Measurements from ENCODE around the gene INPP4A.

The INPP4A gene

DNA sequence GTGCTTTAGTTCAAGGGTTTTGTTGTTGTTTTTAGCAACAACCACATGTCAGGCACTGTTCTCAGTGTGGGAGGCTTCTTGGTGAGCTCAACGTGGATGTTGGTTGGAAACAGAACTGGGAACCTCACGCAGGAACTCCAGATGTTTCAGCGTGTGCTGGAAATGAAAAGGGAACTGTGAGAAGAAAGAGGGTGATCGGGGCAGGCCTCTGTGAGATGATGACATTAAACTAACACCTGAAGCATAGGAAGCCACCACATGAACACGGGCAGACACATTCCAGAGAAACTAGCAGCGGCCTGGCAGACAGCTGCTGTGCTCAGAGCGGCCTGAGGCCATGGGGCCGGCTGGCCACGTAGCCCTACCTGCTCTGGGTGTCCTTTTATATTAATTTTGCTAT is 97.2 kb downstream of the INPP4A start:
- Histone ChIP-seq H3K9me3 (ENCODE audit: control insufficient read depth, insufficient read depth, low read depth, low read length) (no peaks in the 10 kb centered on the region), H3K36me3 (ENCODE audit: control insufficient read depth in 2 of 2, insufficient read depth in 1 of 2, low read length in 2 of 2) (peaks cover 11 to 77% of the 10 kb centered on the region in 2 experiments; a peak in 2 of 3 replicates), H3K4me3 (ENCODE audit: low read depth, low read length) (no peak overlapping the region), H3K27ac (ENCODE audit: extremely low read depth, low read depth, low read length) (no peak overlapping the region), H3K4me1 (ENCODE audit: control insufficient read depth, insufficient read depth, low read length) (no peaks in the 10 kb centered on the region)
- ChIA-PET POLR2A (no interaction called here), CTCF (interaction anchor here (1.2 to 1.8 kb wide), 2 partner anchors 15 to 27 kb away, joined by 7 to 8 read pairs; no protein-coding TSS in a partner anchor)
- TF ChIP-seq, protein P1, sequence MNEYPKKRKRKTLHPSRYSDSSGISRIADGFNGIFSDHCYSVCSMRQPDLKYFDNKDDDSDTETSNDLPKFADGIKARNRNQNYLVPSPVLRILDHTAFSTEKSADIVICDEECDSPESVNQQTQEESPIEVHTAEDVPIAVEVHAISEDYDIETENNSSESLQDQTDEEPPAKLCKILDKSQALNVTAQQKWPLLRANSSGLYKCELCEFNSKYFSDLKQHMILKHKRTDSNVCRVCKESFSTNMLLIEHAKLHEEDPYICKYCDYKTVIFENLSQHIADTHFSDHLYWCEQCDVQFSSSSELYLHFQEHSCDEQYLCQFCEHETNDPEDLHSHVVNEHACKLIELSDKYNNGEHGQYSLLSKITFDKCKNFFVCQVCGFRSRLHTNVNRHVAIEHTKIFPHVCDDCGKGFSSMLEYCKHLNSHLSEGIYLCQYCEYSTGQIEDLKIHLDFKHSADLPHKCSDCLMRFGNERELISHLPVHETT (tag by site-specific recombination; IDR thresholded peaks at IDR 0.05), result no peak

DNA sequence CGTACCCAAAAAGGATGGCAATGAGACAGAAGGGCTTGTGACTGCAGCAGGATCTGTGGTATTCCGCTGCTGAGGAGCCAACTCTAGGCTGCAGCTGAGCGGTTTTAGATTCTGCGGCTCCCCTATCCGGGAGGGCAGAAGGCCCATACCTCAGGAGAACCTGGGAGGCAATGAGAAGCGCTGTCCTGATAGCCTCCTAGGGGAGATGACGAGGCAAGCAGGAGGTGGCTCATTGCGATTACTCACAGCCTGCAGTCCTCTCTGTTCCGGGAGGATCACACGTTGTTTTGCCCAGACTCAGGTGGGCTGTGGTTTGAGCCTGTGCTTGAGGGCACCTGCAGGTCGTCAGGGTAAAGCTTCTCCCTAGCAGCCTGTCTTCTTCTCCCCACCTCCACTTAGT is 98.6 kb downstream of the INPP4A start:
- Histone ChIP-seq H3K9me3 (ENCODE audit: control insufficient read depth, insufficient read depth, low read depth, low read length) (no peaks in the 10 kb centered on the region), H3K4me1 (ENCODE audit: control insufficient read depth, insufficient read depth, low read length) (no peaks in the 10 kb centered on the region), H3K4me3 (ENCODE audit: low read depth, low read length) (no peak overlapping the region), H3K27ac (ENCODE audit: extremely low read depth, low read depth, low read length) (no peak overlapping the region), H3K36me3 (ENCODE audit: control insufficient read depth in 2 of 2, insufficient read depth in 1 of 2, low read length in 2 of 2) (peaks cover 7 to 77% of the 10 kb centered on the region in 2 experiments; a peak in 2 of 3 replicates)
- POLR2A ChIA-PET, result no interaction called here
- TF ChIP-seq ZFP3 (tag by site-specific recombination; IDR thresholded peaks at IDR 0.05; ENCODE audit: low read depth) (no peak), GLIS1 (tag by site-specific recombination; IDR thresholded peaks at IDR 0.05) (peak; percentile 17; the same call in 1 of the 2 replicates)
- CTCF ChIA-PET, result interaction anchor here (1.8 kb wide), 1 partner anchor 26 kb away, joined by 7 read pairs; no protein-coding TSS in a partner anchor

DNA sequence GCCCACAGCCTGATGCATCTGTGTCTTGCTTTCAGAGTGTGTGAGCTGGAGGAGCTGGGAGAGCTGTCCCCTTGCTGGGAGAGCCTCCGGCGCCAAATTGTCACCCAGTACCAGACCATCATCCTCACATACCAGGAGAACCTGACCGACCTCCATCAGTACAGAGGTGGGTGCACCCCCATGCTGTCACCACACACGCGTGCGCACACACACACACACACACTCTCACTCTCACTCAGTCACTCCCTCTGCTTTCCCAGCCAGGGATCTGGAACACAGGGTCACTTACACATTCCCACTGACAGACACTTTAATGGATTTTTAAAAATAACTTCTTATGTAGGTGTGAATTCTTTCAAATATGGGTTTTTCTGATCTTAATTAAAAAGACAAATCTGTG is 99.2 kb downstream of the INPP4A start:
- Histone ChIP-seq H3K9me3 (ENCODE audit: control insufficient read depth, insufficient read depth, low read depth, low read length) (no peaks in the 10 kb centered on the region), H3K4me1 (ENCODE audit: control insufficient read depth, insufficient read depth, low read length) (no peaks in the 10 kb centered on the region), H3K4me3 (ENCODE audit: low read depth, low read length) (no peak overlapping the region), H3K36me3 (ENCODE audit: control insufficient read depth in 2 of 2, insufficient read depth in 1 of 2, low read length in 2 of 2) (peaks cover 5 to 73% of the 10 kb centered on the region in 2 experiments; a peak in 1 of 3 replicates), H3K27ac (ENCODE audit: extremely low read depth, low read depth, low read length) (no peak overlapping the region)
- CTCF ChIA-PET, result interaction anchor here (1.8 kb wide), 1 partner anchor 25 kb away, joined by 7 read pairs; no protein-coding TSS in a partner anchor
- TF ChIP-seq ZNF548 (tag by site-specific recombination; IDR thresholded peaks at IDR 0.05) (no peak), BCL11A (tag by site-specific recombination; IDR thresholded peaks at IDR 0.05; ENCODE audit: low read depth) (no peak), YY1 (tag by site-specific recombination; IDR thresholded peaks at IDR 0.05) (no peak), ZNF768 (tag by site-specific recombination; IDR thresholded peaks at IDR 0.05) (no peak), ZNF626 (tag by site-specific recombination; IDR thresholded peaks at IDR 0.05) (no peak), ZNF37A (tag by site-specific recombination; IDR thresholded peaks at IDR 0.05) (no peak), ZBTB17 (tag by site-specific recombination; IDR thresholded peaks at IDR 0.05) (no peak)
- TF ChIP-seq, protein P2, sequence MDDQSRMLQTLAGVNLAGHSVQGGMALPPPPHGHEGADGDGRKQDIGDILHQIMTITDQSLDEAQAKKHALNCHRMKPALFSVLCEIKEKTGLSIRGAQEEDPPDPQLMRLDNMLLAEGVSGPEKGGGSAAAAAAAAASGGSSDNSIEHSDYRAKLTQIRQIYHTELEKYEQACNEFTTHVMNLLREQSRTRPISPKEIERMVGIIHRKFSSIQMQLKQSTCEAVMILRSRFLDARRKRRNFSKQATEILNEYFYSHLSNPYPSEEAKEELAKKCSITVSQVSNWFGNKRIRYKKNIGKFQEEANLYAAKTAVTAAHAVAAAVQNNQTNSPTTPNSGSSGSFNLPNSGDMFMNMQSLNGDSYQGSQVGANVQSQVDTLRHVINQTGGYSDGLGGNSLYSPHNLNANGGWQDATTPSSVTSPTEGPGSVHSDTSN (CRISPR knock-in tag; IDR thresholded peaks at IDR 0.05), result no peak
- TF ChIP-seq, protein P3, sequence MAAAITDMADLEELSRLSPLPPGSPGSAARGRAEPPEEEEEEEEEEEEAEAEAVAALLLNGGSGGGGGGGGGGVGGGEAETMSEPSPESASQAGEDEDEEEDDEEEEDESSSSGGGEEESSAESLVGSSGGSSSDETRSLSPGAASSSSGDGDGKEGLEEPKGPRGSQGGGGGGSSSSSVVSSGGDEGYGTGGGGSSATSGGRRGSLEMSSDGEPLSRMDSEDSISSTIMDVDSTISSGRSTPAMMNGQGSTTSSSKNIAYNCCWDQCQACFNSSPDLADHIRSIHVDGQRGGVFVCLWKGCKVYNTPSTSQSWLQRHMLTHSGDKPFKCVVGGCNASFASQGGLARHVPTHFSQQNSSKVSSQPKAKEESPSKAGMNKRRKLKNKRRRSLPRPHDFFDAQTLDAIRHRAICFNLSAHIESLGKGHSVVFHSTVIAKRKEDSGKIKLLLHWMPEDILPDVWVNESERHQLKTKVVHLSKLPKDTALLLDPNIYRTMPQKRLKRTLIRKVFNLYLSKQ (tag by site-specific recombination; IDR thresholded peaks at IDR 0.05; ENCODE audit: borderline replicate concordance), result no peak
- TF ChIP-seq, protein P4, sequence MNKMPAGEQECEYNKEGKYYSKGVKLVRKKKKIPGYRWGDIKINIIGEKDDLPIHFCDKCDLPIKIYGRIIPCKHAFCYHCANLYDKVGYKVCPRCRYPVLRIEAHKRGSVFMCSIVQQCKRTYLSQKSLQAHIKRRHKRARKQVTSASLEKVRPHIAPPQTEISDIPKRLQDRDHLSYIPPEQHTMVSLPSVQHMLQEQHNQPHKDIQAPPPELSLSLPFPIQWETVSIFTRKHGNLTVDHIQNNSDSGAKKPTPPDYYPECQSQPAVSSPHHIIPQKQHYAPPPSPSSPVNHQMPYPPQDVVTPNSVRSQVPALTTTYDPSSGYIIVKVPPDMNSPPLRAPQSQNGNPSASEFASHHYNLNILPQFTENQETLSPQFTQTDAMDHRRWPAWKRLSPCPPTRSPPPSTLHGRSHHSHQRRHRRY (tag by site-specific recombination; IDR thresholded peaks at IDR 0.05), result no peak
- TF ChIP-seq, protein P5, sequence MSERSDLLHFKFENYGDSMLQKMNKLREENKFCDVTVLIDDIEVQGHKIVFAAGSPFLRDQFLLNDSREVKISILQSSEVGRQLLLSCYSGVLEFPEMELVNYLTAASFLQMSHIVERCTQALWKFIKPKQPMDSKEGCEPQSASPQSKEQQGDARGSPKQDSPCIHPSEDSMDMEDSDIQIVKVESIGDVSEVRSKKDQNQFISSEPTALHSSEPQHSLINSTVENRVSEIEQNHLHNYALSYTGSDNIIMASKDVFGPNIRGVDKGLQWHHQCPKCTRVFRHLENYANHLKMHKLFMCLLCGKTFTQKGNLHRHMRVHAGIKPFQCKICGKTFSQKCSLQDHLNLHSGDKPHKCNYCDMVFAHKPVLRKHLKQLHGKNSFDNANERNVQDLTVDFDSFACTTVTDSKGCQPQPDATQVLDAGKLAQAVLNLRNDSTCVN (tag by site-specific recombination; optimal IDR thresholded peaks at IDR 0.05), result no peak
- POLR2A ChIA-PET, result no interaction called here

All from HEK293 (cell line).